ENCODE results near the gene SLC48A1. TPM values are rescaled to one million over a fixed set of nuclear protein-coding genes. Genes with fewer than 3 reads are reported as not detected.

The SLC48A1 gene
- total and polyA plus RNA-seq, 4 donors = 6.1 to 15.4 (median 9.3) TPM

- H3K27me3 ChIP-seq (ENCODE audit: control insufficient read depth in 4 of 4, insufficient read depth in 4 of 4, low read length in 3 of 4) = no peaks in the 10 kb centered on the region
- H3K9ac ChIP-seq (ENCODE audit: low read depth in 1 of 2, low read length in 2 of 2) = no peak overlapping the region
- no peak overlapping the region for H3K27ac ChIP-seq (ENCODE audit: low read depth in 1 of 2, low read length in 2 of 2)
- TF ChIP-seq CTCF (IDR thresholded peaks at IDR 0.05; ENCODE audit: low read depth, low read length, missing input control) (no peak), FOXA2 (IDR thresholded peaks at IDR 0.05) (no peak), ZBTB33 (IDR thresholded peaks at IDR 0.05) (no peak), JUND (IDR thresholded peaks at IDR 0.05) (no peak), MAX (IDR thresholded peaks at IDR 0.05) (no peak), NR2F2 (IDR thresholded peaks at IDR 0.05) (no peak), HNF4A (conservative IDR thresholded peaks at IDR 0.05) (no peak), YY1 (IDR thresholded peaks at IDR 0.05) (no peak), RXRA (IDR thresholded peaks at IDR 0.05) (no peak)
- H3K4me1 ChIP-seq (ENCODE audit: control insufficient read depth in 4 of 4, insufficient read depth in 4 of 4, low read length in 3 of 4) = peaks cover 0 to 9% (median 5%) of the 10 kb centered on the region in 4 donors
- no peak for DNase-seq (ENCODE audit: low spot score)
- WGBS = 92% methylated on average over 3 of the region's 3 CpGs
- H3K4me3 ChIP-seq (ENCODE audit: low read depth in 1 of 3, low read length in 3 of 3) = no peak overlapping the region
- no peaks in the 10 kb centered on the region for H3K9me3 ChIP-seq (ENCODE audit: control insufficient read depth in 4 of 4, low read length in 3 of 4)
- no peaks in the 10 kb centered on the region for H3K36me3 ChIP-seq (ENCODE audit: control insufficient read depth in 4 of 4, insufficient read depth in 3 of 4, low read depth in 1 of 4, low read length in 3 of 4)
Measured at GRCh38 chr12:47824635-47825034, 51.6 kb downstream of the SLC48A1 start.

- 88% methylated on average over 6 of the region's 6 CpGs for WGBS
- peaks cover 0 to 6% (median 2%) of the 10 kb centered on the region in 4 donors for H3K4me1 ChIP-seq (ENCODE audit: control insufficient read depth in 4 of 4, insufficient read depth in 4 of 4, low read length in 3 of 4)
- H3K36me3 ChIP-seq (ENCODE audit: control insufficient read depth in 4 of 4, insufficient read depth in 3 of 4, low read depth in 1 of 4, low read length in 3 of 4) = no peaks in the 10 kb centered on the region
- H3K4me3 ChIP-seq (ENCODE audit: low read depth in 1 of 3, low read length in 3 of 3) = no peak overlapping the region
- TF ChIP-seq RAD21 (IDR thresholded peaks at IDR 0.05) = no peak
- TF ChIP-seq YY1 (IDR thresholded peaks at IDR 0.05) = no peak
- no peak for TF ChIP-seq GABPA (IDR thresholded peaks at IDR 0.05 in 1 of 2, conservative IDR thresholded peaks at IDR 0.05 in 1 of 2)
- no peak for TF ChIP-seq FOXA1 (IDR thresholded peaks at IDR 0.05)
- no peak for TF ChIP-seq SP1 (IDR thresholded peaks at IDR 0.05)
- no peak for TF ChIP-seq RXRA (IDR thresholded peaks at IDR 0.05)
- TF ChIP-seq ZBTB33 (IDR thresholded peaks at IDR 0.05) = no peak
- no peak for TF ChIP-seq HNF4G (IDR thresholded peaks at IDR 0.05)
- no peak for TF ChIP-seq NR2F2 (IDR thresholded peaks at IDR 0.05)
- no peak for TF ChIP-seq JUND (IDR thresholded peaks at IDR 0.05)
- TF ChIP-seq TAF1 (conservative IDR thresholded peaks at IDR 0.05) = no peak
- no peak for TF ChIP-seq ATF3 (IDR thresholded peaks at IDR 0.05)
- no peak for TF ChIP-seq MAX (IDR thresholded peaks at IDR 0.05)
- TF ChIP-seq REST (IDR thresholded peaks at IDR 0.05) = no peak
- TF ChIP-seq CTCF (IDR thresholded peaks at IDR 0.05; ENCODE audit: low read depth, low read length, missing input control) = no peak
- no peak for TF ChIP-seq FOXA2 (IDR thresholded peaks at IDR 0.05)
- no peak for TF ChIP-seq EGR1 (IDR thresholded peaks at IDR 0.05; ENCODE audit: low read depth in 2 of 2)
- TF ChIP-seq HNF4A (conservative IDR thresholded peaks at IDR 0.05) = no peak
- no peak overlapping the region for H3K27ac ChIP-seq (ENCODE audit: low read depth in 1 of 2, low read length in 2 of 2)
- no peak for DNase-seq (ENCODE audit: low spot score)
- no peak overlapping the region for H3K9ac ChIP-seq (ENCODE audit: low read depth in 1 of 2, low read length in 2 of 2)
- no peaks in the 10 kb centered on the region for H3K9me3 ChIP-seq (ENCODE audit: control insufficient read depth in 4 of 4, low read length in 3 of 4)
- no peaks in the 10 kb centered on the region for H3K27me3 ChIP-seq (ENCODE audit: control insufficient read depth in 4 of 4, insufficient read depth in 4 of 4, low read length in 3 of 4)
Measured at GRCh38 chr12:47825173-47825639, 52.2 kb downstream of the SLC48A1 start.

Data from liver (tissue), 9 donors.